GM19025 (cell line): ENCODE measurements around the gene GPC6.

Experiments used
- ATAC-seq: cut with Tn5 transposase; IDR thresholded peaks from one replicate; pipeline ENCODE4 v1.9.1; 2021; ENCODE audit warnings: mild to moderate bottlenecking, low read depth, moderate library complexity; ENCODE audit not compliant: unreplicated experiment

GPC6 gene

DNA sequence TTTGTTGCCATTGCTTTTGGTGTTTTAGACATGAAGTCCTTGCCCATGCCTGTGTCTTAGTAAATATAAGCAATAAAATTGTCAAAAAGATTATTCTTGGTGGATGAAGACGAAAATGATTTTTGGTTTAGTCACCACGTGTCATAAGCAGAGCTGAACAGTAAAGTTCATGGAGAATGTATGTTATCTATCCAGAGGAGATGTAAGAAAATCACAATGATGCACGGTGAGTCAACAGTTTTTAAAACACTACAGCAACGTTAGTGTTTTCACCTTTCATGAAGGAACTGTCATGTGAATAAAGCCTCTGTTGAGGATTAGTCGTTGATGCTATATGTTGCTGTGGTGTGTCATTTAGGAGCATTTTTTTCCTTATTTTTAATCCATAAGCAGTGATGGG is 137.6 kb downstream of the GPC6 start:
- no peak for ATAC-seq

DNA sequence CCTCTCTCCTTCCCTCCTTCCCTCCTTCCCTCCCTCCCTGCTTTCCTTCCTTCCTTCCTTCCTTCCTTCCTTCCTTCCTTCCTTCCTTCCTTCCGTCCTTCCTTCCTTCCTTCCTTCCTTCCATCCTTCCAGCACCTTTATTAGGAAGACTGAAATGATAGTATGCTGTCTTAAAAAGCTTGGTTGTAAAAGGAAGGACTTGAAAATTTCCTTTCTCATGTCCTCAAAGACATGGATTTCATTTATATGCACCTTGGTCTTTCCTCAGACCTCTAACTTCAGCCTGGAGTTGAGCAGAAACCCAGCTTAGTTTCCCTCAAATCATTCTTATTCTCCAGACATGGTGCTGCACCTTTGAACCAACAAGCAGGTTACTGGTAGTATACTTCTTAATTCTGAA is 141.7 kb downstream of the GPC6 start:
- no peak for ATAC-seq

DNA sequence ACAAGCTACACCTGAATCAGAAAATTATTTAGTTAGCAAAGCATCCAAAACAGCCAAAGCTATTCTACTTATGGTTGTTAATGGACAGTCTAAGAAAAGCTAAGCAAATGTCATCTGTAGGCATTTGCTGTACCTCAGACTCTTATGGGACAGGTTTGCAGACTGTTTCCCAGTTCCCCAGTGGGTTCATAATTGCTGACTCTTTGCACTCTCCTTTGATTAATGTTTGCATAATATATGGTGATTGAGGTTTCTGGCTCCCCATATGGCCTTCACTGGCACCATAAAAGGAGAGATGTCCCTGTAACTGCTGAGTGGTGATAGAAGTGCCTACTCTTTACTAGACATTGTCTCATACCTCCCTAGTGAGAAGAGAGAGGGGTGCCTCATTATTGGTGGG is 142.1 kb downstream of the GPC6 start:
- no peak for ATAC-seq

DNA sequence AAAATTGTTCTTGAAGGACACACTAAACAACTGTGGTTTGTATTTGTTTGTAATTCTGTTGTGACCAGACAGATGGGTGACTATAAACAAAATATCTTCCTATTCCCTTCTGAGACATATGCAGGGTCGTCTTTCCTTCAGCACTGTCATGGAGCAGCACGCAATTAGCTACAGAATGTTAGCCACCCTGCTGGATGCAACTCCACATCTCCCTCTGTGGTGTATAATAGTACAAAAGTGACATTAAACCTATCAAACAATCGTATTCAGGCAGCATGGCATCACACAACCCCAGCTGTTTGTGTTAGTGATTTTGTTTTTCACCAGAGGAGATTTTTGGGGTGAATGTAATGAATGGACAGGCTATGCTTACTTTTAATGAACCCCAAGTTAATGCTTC is 146.2 kb downstream of the GPC6 start:
- ATAC-seq = no peak

DNA sequence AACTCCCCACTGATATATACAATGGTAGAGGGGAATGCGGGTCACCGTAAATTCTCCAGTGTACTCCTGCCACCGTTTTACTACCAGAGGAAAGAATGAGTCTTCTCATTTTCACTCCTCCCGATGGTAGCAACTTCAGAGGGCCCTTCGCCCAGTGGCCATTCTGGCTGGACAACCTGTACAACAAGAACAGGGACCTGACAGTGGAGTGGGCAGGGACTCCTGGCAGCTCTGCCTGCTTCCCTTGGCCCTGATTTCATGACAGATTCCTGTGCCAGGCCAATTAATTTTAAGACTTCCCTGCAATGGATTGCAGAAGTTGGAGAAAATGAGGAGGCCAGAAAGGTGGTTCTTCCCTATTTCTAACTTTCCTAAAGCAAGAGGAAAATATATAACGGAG is 148.9 kb downstream of the GPC6 start:
- no peak for ATAC-seq

DNA sequence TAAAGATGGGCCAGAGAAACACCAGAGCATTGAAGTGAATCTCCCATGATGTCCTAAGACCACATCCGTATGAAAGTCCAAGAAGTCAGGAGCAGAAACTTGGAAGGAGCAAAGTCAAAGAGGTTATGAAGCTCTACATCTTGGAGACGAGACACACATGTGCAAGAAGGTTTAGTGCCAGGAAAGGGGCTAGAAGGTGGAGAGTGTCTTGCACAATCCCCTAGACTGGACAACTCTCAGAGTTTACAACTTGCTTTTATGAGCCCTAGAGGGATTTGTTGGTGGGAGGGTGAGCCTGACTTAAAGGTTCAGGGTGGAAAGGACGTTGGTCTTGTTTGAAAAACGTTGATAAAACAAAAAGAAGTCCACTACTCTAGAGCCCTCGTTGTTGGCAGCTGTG is 150.6 kb downstream of the GPC6 start:
- no peak for ATAC-seq

DNA sequence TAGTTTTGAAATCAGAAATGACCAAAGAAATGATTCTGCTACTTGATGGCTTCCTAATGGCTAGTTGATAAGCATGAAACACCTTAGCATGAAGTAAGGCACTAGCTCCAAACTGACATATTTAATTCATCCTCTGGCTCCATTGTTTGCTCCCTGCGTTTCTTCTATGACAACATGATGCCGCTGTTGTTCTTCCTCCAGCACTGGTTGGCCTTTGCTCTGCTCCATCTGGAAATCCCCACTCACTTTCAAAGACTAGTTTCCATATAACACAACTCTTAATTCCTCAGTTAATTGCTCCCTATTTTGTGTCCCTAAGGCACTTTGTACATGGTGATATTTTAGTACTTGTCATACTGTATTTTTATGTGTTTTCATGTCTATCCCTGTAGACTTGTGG is 151.6 kb downstream of the GPC6 start:
- ATAC-seq = no peak

DNA sequence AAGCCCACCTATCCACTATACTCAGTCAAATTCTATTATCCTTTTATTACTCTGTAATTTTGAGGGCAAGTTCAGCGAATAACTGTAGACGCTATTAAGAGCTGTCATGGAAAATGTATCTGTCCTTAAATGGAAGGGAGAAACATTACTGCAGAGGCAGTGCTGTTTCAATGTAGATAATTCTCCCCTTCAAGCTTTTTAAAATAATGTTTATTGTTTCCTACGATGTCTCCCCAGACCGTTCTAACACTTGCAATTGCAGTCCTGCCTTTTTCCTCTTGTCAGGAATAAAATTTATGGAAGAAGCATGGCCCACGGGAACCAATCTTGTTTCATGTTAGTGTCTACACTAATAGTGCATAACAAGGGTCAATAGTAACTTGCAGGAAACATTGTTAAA is 159.5 kb downstream of the GPC6 start:
- no peak for ATAC-seq

DNA sequence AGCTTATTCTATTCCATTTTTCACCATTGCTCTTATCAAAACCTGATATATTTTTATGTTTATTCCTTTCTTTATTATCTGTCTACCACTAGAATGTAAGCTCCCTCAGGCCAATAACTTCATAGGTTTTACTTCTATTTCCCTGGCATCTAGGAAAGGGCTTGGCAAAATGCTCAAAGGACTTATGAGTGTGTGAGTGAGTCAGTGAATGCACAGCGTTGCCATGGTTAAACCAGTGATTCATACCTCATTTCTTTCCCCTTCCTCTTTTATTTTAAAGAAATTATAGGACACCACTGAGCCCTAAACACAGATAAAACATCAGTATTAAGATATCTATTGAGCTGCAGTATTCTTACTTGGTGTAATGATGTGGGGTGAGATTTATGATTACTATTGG is 162.1 kb downstream of the GPC6 start:
- ATAC-seq = no peak

DNA sequence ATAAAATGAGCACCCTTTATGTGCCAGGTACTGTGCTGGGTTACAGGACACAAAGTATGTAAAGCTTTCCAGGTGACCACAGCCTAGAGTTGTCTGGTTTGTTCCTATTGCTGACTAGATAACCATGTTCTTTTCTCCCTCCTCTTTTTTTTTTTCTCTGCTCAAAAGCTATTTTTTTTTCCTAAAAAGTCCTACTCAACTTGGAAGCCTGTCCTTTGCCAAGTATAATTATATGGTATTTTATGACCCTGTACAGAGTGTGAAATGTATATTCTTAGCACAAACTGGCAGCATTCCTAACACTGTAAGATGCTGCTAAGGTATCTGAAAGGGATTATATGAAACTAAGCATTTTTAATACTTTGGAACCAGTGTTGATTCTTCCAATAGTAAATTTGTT is 171.0 kb downstream of the GPC6 start:
- ATAC-seq = no peak

DNA sequence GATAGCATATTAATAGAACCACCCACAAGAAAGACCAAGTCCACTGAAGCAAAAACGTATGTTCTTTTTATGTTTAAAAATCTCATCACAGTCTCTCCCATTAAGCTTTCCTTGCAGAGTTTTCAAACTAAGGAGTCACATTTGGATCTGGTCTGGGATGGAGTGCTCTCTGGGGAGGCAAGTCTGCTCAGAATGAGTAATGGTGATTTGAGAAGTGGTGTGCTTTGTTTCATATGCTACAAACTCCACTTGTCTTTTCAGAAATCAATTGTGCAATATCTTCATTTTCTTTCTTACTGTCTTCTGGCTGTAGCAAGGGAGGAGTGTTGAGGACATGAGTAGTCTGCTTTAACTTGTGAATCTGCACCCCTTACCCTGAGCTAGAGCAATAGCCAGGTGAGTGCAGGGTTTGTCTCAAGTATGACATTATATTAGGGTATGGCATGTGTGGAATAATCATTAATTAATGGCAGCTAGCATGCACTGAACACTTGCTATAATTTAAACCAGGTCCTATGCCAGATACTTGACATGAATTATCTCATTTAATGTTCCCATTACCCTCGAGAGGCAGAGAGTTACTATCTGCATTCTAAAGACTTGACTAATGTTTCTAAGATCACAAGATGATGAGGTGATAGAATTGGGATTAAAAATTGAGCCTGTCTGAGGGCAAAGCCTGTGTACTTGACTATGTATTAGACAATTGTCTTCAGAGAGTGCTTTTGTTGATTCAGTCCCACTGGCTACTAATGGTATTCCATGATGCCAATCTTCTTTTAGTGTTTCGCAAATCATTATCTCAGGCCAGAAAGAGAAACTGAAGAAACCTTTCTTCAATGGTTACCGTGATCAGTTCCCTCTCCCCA is 171.8 kb downstream of the GPC6 start:
- ATAC-seq = no peak

DNA sequence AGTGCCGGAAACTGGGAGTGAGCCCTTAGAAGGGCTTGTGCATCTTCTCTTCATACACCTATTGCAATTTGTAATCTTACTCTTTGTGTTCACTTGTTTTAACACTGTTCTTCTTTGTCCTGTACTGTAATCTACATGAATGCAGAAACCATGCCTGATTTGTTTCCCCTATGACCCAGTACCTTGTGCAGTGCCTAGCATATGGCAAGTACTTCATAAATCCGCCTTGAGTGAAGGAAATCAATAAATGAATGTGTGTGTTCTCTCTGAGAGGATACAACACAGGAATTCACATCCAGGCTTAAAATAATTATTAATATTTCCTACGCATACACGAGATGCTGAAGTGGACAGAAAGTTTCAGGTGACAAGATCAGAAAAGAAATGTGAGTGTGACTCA is 172.6 kb downstream of the GPC6 start:
- no peak for ATAC-seq

DNA sequence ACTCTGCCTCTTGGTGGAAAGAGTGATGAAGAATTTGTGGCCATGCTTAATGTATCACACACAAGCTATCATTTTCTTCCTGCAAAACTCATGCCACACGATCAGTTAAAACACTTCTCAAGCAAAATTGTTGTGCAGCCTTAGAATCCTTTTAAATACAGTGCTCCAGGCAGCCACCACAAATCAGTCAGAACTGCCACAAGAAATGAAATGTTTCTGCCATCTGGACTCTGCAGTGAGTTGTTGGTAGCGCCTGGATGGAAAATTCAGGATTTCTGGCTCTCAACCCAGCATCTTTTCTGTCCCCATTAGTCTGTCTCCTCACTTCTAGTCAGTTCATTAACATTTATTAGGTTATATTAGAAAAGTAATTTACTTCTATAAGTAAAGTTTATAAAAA is 179.5 kb downstream of the GPC6 start:
- ATAC-seq = no peak

DNA sequence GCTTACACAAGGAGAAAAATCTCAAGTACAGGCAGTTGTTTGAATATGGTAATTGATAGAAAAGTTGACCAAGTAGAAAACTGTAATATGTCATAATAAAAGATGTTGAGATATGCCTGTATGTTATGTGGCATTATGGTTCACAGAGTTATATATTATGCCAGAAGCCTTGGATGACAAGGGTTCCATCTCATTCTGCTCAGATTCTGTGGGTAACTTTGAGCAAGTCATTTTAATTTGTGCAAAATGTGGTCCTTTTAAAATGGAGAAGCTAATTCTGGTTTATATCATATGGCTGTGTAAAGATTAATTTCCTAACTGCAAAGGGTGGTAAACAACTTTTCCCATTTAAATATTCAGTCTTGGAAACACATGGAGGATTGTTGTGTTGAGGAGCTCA is 180.9 kb downstream of the GPC6 start:
- no peak for ATAC-seq

DNA sequence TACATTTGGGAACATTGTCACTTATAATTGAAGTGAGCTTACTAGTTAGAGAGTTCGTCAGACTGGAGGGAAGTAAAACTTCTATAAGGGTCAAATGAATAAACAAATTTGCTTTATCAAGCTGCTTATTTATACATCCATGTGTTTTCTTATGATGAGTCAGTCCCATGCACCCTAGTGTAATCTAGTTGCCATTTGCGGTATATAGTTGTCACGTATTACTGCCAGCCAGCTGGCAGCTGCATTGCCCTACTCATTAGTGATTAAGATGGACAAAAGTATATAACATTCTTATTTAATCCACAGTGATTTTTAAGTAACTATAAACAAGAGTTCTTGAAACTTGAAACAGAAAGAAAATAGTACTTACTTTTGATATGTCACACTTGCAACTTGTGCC is 182.4 kb downstream of the GPC6 start:
- ATAC-seq = no peak

DNA sequence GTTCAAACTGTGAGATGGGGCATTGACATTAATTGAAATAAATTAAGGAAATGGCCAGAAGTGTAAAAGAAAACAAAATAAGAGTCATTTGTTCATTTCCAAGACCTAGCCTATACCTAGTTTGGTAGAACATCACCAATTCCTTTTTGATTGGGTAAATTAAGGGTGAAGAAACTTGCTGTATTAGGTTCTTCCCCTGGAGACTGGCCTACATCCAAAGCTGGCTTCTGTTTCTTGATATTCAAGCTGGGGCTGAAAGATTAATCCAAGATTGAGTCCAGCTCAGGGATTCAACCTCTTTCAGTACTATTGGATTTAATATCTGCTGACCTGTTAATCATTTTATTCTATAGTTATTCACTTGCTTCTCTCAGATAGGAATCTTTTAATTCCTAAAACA is 183.2 kb downstream of the GPC6 start:
- no peak for ATAC-seq

DNA sequence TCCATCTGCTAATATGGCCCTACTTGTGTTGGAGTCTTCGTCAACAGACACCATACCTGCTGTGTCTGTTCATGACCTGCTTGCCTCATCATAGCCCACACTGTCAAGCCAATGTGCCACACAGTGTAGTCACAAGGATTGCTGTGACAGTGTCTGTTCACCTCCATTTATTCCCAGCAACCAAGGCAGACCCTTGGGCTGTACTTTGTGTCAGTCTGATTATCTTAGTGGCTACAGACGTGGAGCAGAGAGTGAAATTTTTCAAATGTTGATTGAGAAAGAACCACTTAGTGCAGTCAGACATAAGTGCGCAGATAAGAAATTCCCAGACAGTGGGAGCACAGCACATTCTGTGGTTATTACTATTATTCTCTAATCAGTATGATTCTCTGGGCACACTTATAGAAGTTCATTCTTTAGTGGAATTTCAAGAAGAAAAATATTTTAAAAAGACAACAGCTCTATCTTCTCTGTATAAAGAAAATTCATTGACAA is 184.6 kb downstream of the GPC6 start:
- no peak for ATAC-seq

DNA sequence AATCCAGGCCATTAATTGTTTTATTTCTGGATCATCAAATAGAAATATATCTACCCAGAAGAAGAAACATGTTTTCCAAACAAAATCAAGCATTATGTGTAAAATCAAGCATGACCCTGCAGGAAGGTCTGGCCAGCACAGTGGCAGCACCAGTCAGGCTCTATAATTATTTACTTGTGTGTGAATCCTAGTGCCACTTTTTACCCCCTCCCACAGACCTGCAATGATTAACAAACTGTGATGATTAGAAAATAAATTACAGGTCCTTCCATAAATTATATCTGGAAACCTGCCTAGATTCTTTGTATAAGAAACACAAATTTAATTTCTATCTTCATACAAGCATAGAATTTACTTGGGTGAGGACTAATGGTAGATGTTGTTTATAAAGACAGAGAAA is 186.1 kb downstream of the GPC6 start:
- no peak for ATAC-seq

DNA sequence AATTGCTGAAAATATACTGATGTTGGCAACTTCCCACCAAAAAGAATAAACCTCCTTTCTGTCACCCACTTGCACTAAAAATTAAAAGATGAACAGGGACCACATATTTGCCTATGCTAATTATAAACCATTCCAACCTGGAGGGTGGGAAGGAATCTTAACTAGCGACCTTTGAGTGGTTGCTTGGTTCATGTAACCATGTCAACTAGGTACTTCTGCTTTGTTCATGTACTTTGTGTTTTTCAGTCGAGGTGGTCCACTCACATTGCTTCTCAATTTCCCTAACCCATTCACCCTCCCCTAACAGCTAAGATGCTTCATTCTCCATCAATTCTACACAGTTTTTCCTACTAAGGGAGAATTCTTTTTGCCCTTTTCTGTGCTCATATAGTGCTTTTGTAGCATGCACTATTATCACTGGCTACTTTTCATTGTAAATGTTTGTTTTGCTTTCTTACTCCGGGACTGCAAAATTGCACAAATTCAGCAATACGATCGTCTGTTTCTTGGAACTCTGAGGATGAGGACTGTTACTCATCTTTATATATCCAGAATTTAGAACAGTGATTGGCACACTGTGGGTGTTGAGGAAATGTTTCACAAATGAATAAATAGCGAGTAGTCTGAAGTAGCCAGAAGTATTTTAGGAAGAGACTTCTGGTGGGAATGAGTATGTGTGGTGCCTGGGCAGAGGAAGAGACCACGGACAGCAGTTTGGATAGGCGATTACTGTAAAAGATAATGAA is 187.5 kb downstream of the GPC6 start:
- no peak for ATAC-seq

DNA sequence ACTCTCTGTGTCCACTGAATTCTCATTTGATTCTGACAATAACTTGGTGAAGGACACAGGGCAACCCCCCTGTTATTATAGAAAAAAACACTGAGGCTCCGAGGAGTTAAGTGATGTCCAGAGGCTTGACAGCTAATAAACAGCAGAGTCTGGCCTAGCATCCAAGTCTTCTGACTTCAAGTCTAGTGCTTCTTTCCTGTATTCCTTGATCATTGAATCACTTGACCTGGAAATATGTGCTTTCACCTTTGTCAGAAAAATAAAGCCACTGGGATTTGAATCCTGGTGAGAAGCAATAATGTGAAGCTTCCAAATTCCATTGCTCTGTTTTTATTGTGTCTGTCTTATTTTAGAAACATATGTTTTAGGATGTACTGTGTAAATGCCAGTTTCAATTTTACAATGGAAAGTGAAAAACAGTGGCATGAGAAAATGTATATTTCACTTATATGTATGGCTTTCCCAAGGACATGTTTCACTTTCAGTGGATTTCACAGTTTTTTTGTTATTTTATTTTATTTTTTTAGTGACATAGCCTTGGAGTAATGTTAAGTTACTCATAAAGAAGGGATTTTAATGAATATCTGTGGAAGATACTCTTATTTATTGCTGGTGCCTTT is 190.2 kb downstream of the GPC6 start:
- no peak for ATAC-seq

DNA sequence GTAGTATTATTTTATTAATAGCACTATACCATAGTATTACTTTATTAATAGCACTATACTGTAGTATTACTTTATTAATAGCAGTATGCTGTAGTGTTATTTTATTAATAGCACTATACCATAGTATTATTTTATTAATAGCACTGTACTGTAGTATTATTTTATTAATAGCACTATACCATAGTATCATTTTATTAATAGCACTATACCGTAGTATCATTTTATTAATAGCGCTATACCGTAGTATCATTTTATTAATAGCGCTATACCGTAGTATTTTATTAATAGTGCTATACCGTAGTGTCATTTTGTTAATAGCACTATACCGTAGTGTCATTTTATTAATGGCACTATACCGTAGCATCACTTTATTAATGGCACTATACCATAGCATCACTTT is 191.8 kb downstream of the GPC6 start:
- no peak for ATAC-seq
